ENCODE measurements around the gene DDX21.
A peak's percentile ranks its signal among the peaks of the same experiment; 100 is the strongest.

GRCh38 chr10:68981074-68981473 is 25.1 kb downstream of the DDX21 start:
- TF ChIP-seq CTCF (IDR thresholded peaks at IDR 0.05): peak in 1 of 5 experiments; percentile 14
- TF ChIP-seq POLR2A (IDR thresholded peaks at IDR 0.05): no peak
- no peak for TF ChIP-seq POLR2AphosphoS5 (IDR thresholded peaks at IDR 0.05)
